OCI-M2 (cell line): ENCODE data around the gene MEGF6.

Experiments
- DNase-seq: peaks from one replicate; lab custom pipeline; 2025; ENCODE audit not compliant: unreplicated experiment; lab: John Stamatoyannopoulos, UW

Gene MEGF6

GRCh38 chr1:3461238-3461933 lies 149.9 kb downstream of the MEGF6 start:
- DNase-seq: no peak

GRCh38 chr1:3460672-3461131 lies 150.6 kb downstream of the MEGF6 start:
- DNase-seq: no peak

DNA sequence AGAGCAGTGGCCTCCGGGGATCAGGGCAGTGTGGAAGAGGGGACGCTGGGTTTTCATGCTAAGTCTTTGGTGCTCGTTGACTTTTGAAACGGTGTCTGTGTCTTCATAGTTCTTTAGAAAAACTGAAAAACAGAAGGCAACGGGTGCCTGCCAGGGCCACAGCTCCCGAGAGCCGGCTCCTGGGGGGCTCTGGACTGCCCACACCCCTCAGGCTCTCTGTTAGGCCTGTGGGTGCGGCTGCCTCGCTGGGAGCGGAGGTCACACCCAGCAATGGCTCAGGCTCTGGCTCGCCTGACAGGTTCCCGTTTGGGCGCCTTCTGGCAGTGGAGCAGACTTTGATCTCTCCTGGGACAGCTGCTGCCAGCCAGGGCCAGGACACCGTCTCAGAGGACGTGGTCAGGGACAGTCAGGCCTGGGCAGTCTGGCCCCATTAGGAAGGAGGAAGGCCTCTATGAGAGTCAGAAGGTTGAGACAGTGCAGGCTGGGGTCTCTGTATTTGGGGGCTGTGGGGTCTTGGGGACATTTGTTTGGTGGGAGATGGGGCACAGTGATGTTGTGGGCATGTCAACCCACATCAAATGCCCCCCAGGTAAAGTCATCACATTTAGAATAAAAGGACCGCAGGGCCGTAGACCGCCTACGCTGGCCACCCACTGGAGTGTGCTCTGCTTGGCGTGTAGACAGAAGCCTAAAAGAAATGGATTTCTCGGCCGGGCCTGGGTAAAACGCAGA lies 151.2 kb downstream of the MEGF6 start:
- DNase-seq: no peak

DNA sequence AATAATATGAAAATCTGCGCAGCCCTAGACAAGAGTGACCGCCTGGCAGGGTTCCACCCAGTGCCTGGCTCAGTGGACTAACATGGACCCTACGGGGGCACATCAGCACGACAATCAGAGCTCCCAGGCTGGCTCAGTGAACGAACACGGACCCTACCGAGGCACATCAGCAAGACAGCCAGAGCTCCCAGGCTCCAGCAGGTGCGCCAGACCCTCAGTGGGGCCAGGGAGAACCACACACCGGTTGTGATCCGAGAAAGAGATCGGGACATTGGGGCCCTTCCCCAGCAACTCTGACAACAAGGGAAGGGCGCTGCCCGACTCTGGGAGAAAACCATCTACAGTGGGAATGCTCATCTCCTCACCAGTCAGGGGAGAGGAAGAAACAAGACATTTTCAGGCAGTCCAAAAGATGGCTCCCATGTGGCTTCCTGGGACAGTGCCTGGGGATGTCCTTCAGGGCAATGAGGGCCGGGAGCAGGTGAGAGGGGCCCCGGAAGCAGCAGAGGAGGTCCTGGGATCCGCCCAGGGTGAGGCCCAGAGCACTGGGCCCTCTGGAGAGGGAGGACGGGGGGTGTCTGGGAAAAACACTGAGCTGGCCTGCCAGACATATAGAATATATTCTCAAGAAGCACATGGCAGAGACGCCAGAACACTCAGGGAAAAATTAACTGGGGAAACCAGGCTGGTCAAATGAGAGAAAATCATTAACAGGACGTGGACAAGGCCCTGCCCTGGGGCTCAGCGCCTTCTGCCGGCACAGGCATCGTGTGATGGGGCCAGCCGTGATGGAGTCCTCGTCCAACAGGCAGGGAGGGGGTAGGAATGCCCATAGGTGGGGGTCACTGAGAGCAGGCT lies 152.0 kb downstream of the MEGF6 start:
- no peak for DNase-seq

GRCh38 chr1:3457910-3458883 lies 153.1 kb downstream of the MEGF6 start:
- DNase-seq: no peak

DNA sequence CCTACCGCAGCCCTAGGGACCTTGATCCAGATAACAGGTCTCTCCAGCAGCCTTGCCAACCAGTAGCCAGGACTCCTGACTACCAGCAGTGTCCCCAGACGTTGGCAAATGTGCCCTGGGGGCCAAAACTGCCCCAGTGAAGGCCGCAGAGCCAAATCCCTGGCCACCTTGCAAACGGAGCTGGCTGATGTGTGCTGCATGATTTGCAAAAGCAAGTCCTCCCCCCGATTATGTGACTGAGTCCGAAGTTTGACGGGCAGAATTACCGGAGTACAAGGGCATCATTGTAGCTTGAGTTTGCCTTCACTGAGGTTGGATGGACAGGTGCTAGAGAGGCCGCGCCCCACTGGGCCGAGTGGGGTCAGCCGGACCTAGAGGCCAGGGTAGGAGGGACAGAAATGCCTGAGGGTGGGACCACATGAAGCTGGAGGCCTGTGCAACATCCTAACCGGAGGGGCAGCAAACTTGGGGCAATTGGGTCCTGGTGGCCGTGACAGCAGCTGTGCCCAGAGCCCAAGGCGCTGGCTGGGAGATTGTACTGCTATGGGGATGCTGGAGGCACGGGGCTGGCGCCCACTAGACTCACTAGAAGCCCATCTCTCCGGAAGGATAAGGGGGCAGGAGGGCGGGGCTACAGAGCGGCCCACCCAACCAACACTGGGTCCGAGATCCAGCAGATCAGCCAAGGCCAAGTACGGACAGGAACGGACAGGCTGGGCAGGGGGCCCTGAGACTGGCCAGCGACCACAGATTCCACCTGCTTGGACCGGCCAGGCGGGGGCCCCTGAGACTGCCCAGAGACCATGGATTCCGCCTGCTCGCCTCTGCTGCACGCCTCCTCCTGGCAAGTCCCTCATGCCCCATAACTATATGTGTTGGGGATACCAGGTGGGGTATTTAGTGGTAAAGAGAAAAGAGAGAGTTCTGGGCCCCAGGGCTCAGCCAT lies 154.1 kb downstream of the MEGF6 start:
- no peak for DNase-seq

DNA sequence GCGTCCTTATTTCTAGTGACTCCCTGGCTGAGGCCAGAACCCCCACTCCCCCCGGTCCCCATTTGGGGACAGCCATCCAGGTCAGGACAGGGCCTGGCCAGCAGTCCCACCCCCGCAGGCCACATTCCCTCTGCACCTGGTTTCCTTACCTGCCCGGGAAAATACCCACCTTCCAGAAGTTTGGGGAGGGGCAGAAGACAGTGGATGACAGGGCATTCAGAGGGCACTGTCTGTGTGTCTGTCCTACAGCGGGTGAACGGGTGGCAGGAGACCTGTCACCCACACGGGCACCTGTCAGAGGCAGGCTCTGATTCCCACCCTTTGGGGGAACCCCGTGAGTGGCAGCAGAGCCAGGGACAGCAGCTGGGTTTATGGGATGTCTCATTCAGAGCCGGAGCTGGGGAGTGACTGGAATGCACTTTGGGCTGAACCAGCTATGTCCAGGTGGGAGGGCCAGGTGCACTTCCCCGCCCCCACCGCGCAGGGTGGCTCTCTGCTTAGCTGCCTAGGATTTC lies 154.8 kb downstream of the MEGF6 start:
- no peak for DNase-seq

- DNase-seq: no peak
Observed at GRCh38 chr1:3455670-3456448, 155.4 kb downstream of the MEGF6 start.

DNA sequence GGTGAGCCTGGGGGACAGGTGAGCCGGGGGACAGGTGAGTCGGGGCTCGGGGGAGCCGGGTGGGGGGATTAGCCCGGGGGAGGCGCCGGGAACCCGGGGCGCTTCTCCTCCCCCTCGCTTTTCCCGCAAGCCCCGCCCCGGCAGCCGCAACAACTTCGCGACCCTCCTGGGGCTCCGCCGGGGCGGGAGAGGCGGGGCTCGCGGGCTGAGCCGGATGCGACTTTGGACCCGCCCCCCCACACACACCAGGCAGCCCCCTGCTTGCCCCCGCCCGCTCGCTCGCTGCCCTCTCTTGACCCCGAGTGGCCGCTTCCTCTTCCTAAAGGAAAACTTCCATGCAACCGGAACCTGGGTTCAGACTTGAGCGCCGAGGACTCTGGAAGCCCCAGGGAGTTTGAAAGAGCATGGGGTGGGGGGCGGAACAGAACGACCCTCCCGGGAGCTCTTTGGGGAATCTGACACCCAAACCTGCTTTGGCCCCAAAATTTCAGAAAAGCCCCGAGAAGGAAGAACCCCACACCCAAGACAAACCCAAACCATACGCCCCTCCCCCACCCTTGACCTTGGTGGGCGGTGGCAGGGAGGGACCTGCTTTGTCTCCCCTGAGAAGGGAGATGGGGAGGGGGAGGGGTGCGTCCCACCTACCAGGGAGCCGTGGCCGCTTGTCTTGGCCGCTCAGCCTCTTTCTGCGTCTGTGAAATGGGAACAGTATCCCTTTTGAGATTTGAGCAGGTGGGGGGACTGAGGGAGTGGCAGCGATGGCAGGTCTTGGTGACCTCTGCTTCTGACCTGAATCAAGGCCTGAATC lies 156.3 kb downstream of the MEGF6 start:
- no peak for DNase-seq

DNA sequence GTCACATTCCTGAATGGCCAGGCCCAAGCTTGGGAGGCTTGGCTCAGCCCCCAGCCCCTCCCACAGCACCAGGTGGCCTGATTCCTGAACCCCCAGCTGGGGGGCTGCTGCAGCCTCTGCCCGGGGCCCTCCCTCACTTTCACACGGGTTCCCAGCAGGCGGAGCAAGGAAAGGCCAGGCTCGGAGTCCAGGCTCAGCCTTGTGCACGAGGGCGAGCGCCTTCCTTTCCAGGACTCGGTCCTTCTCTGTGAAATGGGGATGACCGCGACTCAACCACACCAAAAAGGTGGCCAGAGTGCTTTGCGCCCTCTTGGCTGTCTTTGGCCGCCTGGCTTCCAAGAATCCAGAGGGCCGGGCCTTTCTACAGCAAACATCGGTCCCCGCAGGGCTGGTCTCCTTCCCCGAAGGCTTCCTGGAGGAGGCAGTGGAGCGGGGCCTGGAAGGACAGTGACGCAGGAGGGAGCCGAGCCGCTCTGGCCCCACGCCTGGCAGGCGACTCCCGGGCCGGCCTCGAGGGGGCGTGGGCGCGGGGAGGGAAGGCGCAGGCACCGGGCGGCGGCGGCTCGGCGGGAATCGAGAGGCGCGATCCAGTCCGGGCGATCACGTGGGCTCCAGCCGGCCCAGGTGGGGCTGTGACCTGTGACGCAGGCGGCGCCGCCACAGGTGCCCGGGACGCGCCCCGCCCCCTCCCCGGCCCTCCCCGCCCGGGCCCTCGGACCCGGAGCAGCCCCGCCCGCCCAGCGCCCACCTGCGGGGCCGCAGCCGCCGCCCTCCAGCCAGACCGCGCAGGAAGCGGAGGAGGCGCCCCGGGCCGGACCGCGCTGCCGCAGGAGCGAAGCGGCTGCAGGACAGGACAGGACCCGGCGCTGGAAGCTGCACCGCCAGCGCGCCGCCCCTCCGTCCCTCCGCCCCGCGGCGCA lies 157.2 kb downstream of the MEGF6 start, which contains the start of gene ARHGEF16:
ARHGEF16 (plus strand) TSS at position 775 of the 920 bp plus-strand sequence. CDS start 8,420 bp downstream, outside the sequence.
- no peak for DNase-seq

GRCh38 chr1:3453203-3453761 lies 158.0 kb downstream of the MEGF6 start:
- no peak for DNase-seq

- DNase-seq: no peak
Observed at GRCh38 chr1:3452866-3453175, 158.5 kb downstream of the MEGF6 start.

DNA sequence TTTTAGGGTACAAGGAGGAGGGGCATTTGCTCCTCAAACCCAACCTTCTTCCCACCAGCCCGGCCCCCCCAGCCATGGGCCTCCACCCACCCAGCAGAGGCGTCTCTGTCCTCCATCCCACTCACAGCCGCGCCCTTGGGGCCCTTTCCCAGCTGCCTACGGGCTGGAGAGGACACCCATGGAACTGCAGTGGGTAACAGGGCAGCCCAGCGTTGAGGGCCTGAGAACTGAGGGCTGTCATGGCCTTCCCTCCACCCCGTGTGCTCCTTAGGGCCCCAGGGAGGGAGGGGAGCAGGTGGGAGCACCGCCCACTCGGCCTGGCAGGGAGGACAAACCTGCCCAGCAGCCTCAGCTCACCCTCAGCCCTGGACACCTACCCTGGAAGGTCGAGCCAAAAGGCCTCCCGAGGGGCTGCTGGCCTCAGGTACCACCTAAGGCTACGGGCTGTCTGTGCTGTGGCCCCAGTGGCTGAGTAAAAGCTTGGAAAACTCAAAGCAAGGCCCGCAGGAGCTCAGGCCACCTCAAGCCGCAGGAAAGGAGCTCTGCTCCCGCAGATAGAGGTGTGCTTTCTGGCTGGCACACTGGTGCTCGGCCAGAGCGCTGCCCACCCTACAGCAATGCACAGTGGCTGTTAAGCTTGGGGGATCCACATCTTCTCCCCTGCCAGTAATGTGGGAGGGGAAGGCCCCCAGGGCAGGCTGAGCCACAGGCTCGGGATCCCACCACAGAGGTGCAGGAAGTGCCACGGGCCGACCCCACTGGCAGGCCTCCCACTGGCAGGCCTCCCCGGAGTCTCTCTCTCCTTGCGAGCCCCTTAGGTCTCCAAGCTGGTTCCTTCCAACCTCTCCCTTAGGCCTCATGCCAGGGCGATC lies 159.1 kb downstream of the MEGF6 start:
- no peak for DNase-seq

GRCh38 chr1:3450983-3451382 lies 160.3 kb downstream of the MEGF6 start:
- DNase-seq: no peak

GRCh38 chr1:3450202-3450863 lies 161.0 kb downstream of the MEGF6 start:
- DNase-seq: no peak
